ENCODE results near the gene OR2W3. TPM values are rescaled to one million over a fixed set of nuclear protein-coding genes. Genes with fewer than 3 reads are reported as not detected.

Gene OR2W3
- total and polyA plus RNA-seq, 10 donors: 0.29 to 11.2 (median 2.8) TPM; not detected in 2

GRCh38 chr1:247854899-247855545 lies 40.4 kb upstream of the OR2W3 start:
- no peak for TF ChIP-seq POLR2AphosphoS5 (IDR thresholded peaks at IDR 0.05)
- TF ChIP-seq, protein P1, sequence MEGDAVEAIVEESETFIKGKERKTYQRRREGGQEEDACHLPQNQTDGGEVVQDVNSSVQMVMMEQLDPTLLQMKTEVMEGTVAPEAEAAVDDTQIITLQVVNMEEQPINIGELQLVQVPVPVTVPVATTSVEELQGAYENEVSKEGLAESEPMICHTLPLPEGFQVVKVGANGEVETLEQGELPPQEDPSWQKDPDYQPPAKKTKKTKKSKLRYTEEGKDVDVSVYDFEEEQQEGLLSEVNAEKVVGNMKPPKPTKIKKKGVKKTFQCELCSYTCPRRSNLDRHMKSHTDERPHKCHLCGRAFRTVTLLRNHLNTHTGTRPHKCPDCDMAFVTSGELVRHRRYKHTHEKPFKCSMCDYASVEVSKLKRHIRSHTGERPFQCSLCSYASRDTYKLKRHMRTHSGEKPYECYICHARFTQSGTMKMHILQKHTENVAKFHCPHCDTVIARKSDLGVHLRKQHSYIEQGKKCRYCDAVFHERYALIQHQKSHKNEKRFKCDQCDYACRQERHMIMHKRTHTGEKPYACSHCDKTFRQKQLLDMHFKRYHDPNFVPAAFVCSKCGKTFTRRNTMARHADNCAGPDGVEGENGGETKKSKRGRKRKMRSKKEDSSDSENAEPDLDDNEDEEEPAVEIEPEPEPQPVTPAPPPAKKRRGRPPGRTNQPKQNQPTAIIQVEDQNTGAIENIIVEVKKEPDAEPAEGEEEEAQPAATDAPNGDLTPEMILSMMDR (IDR thresholded peaks at IDR 0.05 in 8 of 11, conservative IDR thresholded peaks at IDR 0.05 in 3 of 11): no peak
- TF ChIP-seq POLR2A (IDR thresholded peaks at IDR 0.05): no peak
- Histone ChIP-seq H3K27me3 (replicated peaks in 1 of 7) (peaks cover 0 to 37% (median 12%) of the 10 kb centered on the region in 7 donors), H3K27ac (no peak overlapping the region), H3K4me3 (no peak overlapping the region), H3K36me3 (no peaks in the 10 kb centered on the region), H3K9me3 (no peaks in the 10 kb centered on the region), H3K4me1 (peaks cover 0 to 25% (median 17%) of the 10 kb centered on the region in 6 donors)
- no peak for DNase-seq
- intact Hi-C loops (cut with DNase I; ENCODE audit: low total_unique reads): no loop called here
- 70 to 84% (median 81%) methylated on average over 14 of the region's 14 CpGs for WGBS, 5 donors

DNA sequence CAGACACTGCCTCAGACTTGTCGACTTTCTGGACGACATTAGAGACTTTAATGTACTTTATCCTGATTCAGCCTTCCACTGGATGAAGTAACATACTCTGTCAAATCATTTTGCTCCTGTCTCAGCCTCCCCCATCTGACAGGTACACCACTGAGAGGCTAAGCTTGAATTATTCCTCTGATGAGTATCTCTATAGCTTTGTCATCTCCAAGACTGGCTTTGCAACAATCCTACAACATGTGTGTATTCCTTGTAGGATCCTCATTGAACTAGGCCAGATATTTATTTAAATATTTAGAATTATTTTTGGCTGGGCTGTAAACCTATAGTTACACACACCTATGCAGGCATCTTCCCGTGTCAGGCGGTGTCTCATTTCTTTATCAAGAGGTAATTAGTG lies 39.5 kb upstream of the OR2W3 start:
- H3K9me3 ChIP-seq: no peaks in the 10 kb centered on the region
- TF ChIP-seq POLR2AphosphoS5 (IDR thresholded peaks at IDR 0.05) (no peak), POLR2A (IDR thresholded peaks at IDR 0.05) (no peak)
- TF ChIP-seq, protein P1 (IDR thresholded peaks at IDR 0.05 in 8 of 11, conservative IDR thresholded peaks at IDR 0.05 in 3 of 11): no peak
- H3K27ac ChIP-seq: no peak overlapping the region
- H3K27me3 ChIP-seq (replicated peaks in 1 of 7): peaks cover 0 to 37% (median 12%) of the 10 kb centered on the region in 7 donors
- intact Hi-C loops (cut with DNase I; ENCODE audit: low total_unique reads): no loop called here
- H3K4me3 ChIP-seq: no peak overlapping the region
- peaks cover 0 to 25% (median 17%) of the 10 kb centered on the region in 6 donors for H3K4me1 ChIP-seq
- WGBS, 5 donors: 87 to 92% (median 90%) methylated on average over 4 of the region's 4 CpGs
- no peak for DNase-seq
- peaks cover 0 to under 1% (median 0%) of the 10 kb centered on the region in 6 donors for H3K36me3 ChIP-seq

DNA sequence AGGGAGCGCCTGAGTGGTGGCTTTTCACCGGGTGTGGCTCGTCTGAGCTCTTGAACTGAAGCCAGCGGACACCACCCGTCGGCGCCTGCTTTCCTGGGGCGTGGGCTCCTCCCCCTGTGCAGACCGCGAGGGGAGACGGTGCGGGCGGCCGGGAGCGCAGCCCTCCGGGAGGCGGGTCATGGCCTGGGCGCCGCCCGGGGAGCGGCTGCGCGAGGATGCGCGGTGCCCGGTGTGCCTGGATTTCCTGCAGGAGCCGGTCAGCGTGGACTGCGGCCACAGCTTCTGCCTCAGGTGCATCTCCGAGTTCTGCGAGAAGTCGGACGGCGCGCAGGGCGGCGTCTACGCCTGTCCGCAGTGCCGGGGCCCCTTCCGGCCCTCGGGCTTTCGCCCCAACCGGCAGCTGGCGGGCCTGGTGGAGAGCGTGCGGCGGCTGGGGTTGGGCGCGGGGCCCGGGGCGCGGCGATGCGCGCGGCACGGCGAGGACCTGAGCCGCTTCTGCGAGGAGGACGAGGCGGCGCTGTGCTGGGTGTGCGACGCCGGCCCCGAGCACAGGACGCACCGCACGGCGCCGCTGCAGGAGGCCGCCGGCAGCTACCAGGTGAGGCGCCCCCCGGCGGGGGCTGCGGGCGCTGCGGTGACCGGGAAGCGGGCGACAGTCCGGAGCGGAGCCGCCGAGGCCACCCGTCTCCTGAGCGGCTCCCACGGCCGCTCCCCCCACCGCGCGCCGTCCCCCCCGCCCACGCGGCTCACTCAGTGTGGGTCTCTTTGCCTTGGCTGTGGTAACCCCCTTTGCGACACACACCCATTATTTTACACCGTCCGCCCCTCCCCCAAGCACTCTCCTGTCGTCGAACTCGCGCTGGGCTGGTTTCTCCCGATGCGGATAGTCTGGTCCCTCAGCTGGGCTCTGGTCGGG lies 38.1 kb upstream of the OR2W3 start, which contains the start of gene TRIM58:
TSS of gene TRIM58 (plus strand) at position 119 of the 916 bp plus-strand sequence. CDS start at position 179, 60 bp downstream.
- H3K4me1 ChIP-seq: peaks cover 0 to 22% (median 17%) of the 10 kb centered on the region in 6 donors
- H3K4me3 ChIP-seq: peak within 1 kb of the TSS; percentile 37 to 84 (median 54)
- DNase-seq: peak; percentile 80
- H3K36me3 ChIP-seq: peaks cover 0 to 14% (median 0%) of the 10 kb centered on the region in 6 donors
- no peaks in the 10 kb centered on the region for H3K9me3 ChIP-seq
- 0 to 6% (median 1%) methylated on average over 19 to 109 of the region's 109 CpGs for WGBS, 5 donors
- intact Hi-C loops (cut with DNase I; ENCODE audit: low total_unique reads): no loop called here
- H3K27me3 ChIP-seq (replicated peaks in 1 of 7): peaks cover 0 to 37% (median 12%) of the 10 kb centered on the region in 7 donors
- TF ChIP-seq POLR2A (IDR thresholded peaks at IDR 0.05) (no peak), POLR2AphosphoS5 (IDR thresholded peaks at IDR 0.05) (peak in 2 of 3 donors; percentile 43)
- TF ChIP-seq, protein P1 (IDR thresholded peaks at IDR 0.05 in 8 of 11, conservative IDR thresholded peaks at IDR 0.05 in 3 of 11): peak in 6 of 11 experiments; percentile 12 to 63 (median 42)
- peak within 1 kb of the TSS in 4 of 8 donors; percentile 18 to 85 (median 56) for H3K27ac ChIP-seq

All from spleen (tissue), 11 donors.